Measurements from ENCODE around the gene ENDOV.
A peak's percentile ranks its signal among the peaks of the same experiment; 100 is the strongest.

The ENDOV gene

GRCh38 chr17:80427366-80428282, 12.7 kb downstream of the ENDOV start:
- TF ChIP-seq, protein P1, sequence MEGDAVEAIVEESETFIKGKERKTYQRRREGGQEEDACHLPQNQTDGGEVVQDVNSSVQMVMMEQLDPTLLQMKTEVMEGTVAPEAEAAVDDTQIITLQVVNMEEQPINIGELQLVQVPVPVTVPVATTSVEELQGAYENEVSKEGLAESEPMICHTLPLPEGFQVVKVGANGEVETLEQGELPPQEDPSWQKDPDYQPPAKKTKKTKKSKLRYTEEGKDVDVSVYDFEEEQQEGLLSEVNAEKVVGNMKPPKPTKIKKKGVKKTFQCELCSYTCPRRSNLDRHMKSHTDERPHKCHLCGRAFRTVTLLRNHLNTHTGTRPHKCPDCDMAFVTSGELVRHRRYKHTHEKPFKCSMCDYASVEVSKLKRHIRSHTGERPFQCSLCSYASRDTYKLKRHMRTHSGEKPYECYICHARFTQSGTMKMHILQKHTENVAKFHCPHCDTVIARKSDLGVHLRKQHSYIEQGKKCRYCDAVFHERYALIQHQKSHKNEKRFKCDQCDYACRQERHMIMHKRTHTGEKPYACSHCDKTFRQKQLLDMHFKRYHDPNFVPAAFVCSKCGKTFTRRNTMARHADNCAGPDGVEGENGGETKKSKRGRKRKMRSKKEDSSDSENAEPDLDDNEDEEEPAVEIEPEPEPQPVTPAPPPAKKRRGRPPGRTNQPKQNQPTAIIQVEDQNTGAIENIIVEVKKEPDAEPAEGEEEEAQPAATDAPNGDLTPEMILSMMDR (IDR thresholded peaks at IDR 0.05; ENCODE audit: borderline replicate concordance, extremely low read depth, low read length, poor library complexity, severe bottlenecking), result no peak
- TF ChIP-seq EZH2 (IDR thresholded peaks at IDR 0.05; ENCODE audit: borderline replicate concordance, low read depth, low read length, severe bottlenecking), result no peak
- Histone ChIP-seq H3K4me1 (ENCODE audit: insufficient read depth, low read length) (peaks cover 7% of the 10 kb centered on the region), H3K4me3 (ENCODE audit: low read depth in 1 of 2, low read length in 2 of 2) (no peak overlapping the region), H3K36me3 (ENCODE audit: insufficient read depth, low read length) (no peaks in the 10 kb centered on the region), H3K9me3 (ENCODE audit: insufficient read depth, low read length, severe bottlenecking) (no peaks in the 10 kb centered on the region), H3K4me2 (ENCODE audit: insufficient read depth, low read length) (no peak overlapping the region), H4K20me1 (ENCODE audit: insufficient read depth, low read length) (no peaks in the 10 kb centered on the region), H3K79me2 (ENCODE audit: insufficient read depth, low read length) (no peaks in the 10 kb centered on the region), H3K9ac (ENCODE audit: low read depth, low read length) (no peak overlapping the region), H3K27ac (ENCODE audit: low read length) (0 out of 2 replicates have a peak overlapping the region, but pooled peaks have one; percentile 26), H2AFZ (ENCODE audit: low read depth, low read length) (peak overlapping the region; percentile 16; the same call in 1 of the 2 replicates), H3K27me3 (ENCODE audit: insufficient read depth, low read length, poor library complexity) (no peaks in the 10 kb centered on the region)
- no peak for ATAC-seq (ENCODE audit: insufficient read depth, low read depth)
- no peak for DNase-seq

- Histone ChIP-seq H3K9me3 (ENCODE audit: insufficient read depth, low read length, severe bottlenecking) (no peaks in the 10 kb centered on the region), H3K36me3 (ENCODE audit: insufficient read depth, low read length) (no peaks in the 10 kb centered on the region), H3K9ac (ENCODE audit: low read depth, low read length) (no peak overlapping the region), H2AFZ (ENCODE audit: low read depth, low read length) (no peak overlapping the region), H3K27me3 (ENCODE audit: insufficient read depth, low read length, poor library complexity) (no peaks in the 10 kb centered on the region), H3K27ac (ENCODE audit: low read length) (no peak overlapping the region), H3K4me3 (ENCODE audit: low read depth in 1 of 2, low read length in 2 of 2) (no peak overlapping the region), H3K79me2 (ENCODE audit: insufficient read depth, low read length) (no peaks in the 10 kb centered on the region), H3K4me1 (ENCODE audit: insufficient read depth, low read length) (peaks cover 7% of the 10 kb centered on the region), H3K4me2 (ENCODE audit: insufficient read depth, low read length) (no peak overlapping the region), H4K20me1 (ENCODE audit: insufficient read depth, low read length) (no peaks in the 10 kb centered on the region)
- DNase-seq (no peak), ATAC-seq (ENCODE audit: insufficient read depth, low read depth) (no peak)
- no peak for TF ChIP-seq EZH2 (IDR thresholded peaks at IDR 0.05; ENCODE audit: borderline replicate concordance, low read depth, low read length, severe bottlenecking)
- TF ChIP-seq, protein P1 (IDR thresholded peaks at IDR 0.05; ENCODE audit: borderline replicate concordance, extremely low read depth, low read length, poor library complexity, severe bottlenecking), result no peak
These were observed 13.4 kb downstream of the ENDOV start for GRCh38 chr17:80428363-80428762.

DNA sequence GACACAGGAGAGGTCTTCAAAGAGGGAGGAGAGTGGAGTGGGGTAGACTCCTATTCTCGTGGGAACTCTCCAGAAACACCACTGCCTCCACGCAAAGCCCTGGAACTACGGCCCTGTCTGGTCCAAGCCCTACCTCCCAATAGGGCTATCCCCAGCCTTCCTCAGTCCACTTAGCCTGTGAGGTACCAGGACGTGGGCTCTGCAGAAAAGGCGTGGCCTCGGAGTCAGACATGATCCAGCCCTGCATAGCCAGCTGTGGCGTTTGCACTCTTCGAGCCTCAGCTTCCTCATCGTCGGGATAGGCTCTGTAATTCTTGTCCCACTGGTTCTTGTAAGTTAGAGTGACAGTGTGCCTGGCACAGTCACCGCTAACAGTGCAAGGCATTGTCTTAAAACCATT, 13.8 kb downstream of the ENDOV start:
- Histone ChIP-seq H3K36me3 (ENCODE audit: insufficient read depth, low read length) (no peaks in the 10 kb centered on the region), H4K20me1 (ENCODE audit: insufficient read depth, low read length) (no peaks in the 10 kb centered on the region), H3K4me1 (ENCODE audit: insufficient read depth, low read length) (peaks cover 7% of the 10 kb centered on the region), H3K9ac (ENCODE audit: low read depth, low read length) (no peak overlapping the region), H3K9me3 (ENCODE audit: insufficient read depth, low read length, severe bottlenecking) (no peaks in the 10 kb centered on the region), H3K79me2 (ENCODE audit: insufficient read depth, low read length) (no peaks in the 10 kb centered on the region), H2AFZ (ENCODE audit: low read depth, low read length) (no peak overlapping the region), H3K27ac (ENCODE audit: low read length) (no peak overlapping the region), H3K4me3 (ENCODE audit: low read depth in 1 of 2, low read length in 2 of 2) (no peak overlapping the region), H3K27me3 (ENCODE audit: insufficient read depth, low read length, poor library complexity) (no peaks in the 10 kb centered on the region), H3K4me2 (ENCODE audit: insufficient read depth, low read length) (no peak overlapping the region)
- TF ChIP-seq EZH2 (IDR thresholded peaks at IDR 0.05; ENCODE audit: borderline replicate concordance, low read depth, low read length, severe bottlenecking), result no peak
- TF ChIP-seq, protein P1 (IDR thresholded peaks at IDR 0.05; ENCODE audit: borderline replicate concordance, extremely low read depth, low read length, poor library complexity, severe bottlenecking), result no peak
- DNase-seq (no peak), ATAC-seq (ENCODE audit: insufficient read depth, low read depth) (no peak)

Data from DND-41 (cell line).